Keratinocyte (primary cell): Measurements from ENCODE around the gene MAPK14. TPM values are rescaled to one million over a fixed set of nuclear protein-coding genes. Genes with fewer than 3 reads are reported as not detected.

Experiments
- DNase-seq: peaks from one replicate; pipeline ENCODE4 v3.0.0-alpha.2; 2011; ENCODE audit warnings: low read depth, missing footprints, low spot score
- FAIRE-seq: peaks from 2 replicates; lab custom pipeline; 2011; peaks lifted over from hg19 to GRCh38; lab: Jason Lieb, UNC
- H2AFZ ChIP-seq: 2 replicates; pipeline ENCODE4 v1.6.0; 2012; ENCODE audit warnings: low read length, control low read depth, inconsistent platforms; ENCODE audit not compliant: control insufficient read depth
- H3K27ac ChIP-seq: 2 replicates; pipeline ENCODE4 v1.5.1; 2011; ENCODE audit warnings: low read length; ENCODE audit not compliant: control insufficient read depth, insufficient read depth
- H3K27me3 ChIP-seq: 3 replicates; pipeline ENCODE4 v1.6.0; 2011; ENCODE audit warnings: low read length; ENCODE audit not compliant: control insufficient read depth, insufficient read depth; ENCODE audit errors: extremely low read depth
- H3K36me3 ChIP-seq, 2 experiments: 2 replicates in 1 of 2; 3 replicates in 1 of 2; pipeline ENCODE4 v1.5.1; 2011; ENCODE audit warnings: low read length in 2 of 2, mild to moderate bottlenecking in 1 of 2; ENCODE audit not compliant: control insufficient read depth in 2 of 2, insufficient read depth in 2 of 2; ENCODE audit errors: extremely low read depth in 1 of 2
- H3K4me1 ChIP-seq: 3 replicates; pipeline ENCODE4 v1.5.1; 2011; ENCODE audit warnings: low read length; ENCODE audit not compliant: control insufficient read depth, insufficient read depth; ENCODE audit errors: extremely low read depth
- H3K4me2 ChIP-seq: 3 replicates; pipeline ENCODE4 v1.6.0; 2011; ENCODE audit warnings: low read depth, low read length; ENCODE audit not compliant: control insufficient read depth, insufficient read depth; ENCODE audit errors: extremely low read depth
- H3K4me3 ChIP-seq, 3 experiments: fragments of 200-600 bp in 1 of 3; sonication (generic) in 1 of 3; 2 replicates in 2 of 3; 3 replicates in 1 of 3; pipeline ENCODE4 v1.5.1; 2011 to 2016; ENCODE audit warnings: low read length in 3 of 3, mild to moderate bottlenecking in 3 of 3, control low read depth in 2 of 3, inconsistent platforms in 1 of 3, low read depth in 1 of 3, mixed read lengths in 1 of 3, mixed run types in 1 of 3, moderate library complexity in 1 of 3; ENCODE audit not compliant: control insufficient read depth in 2 of 3, insufficient read depth in 2 of 3; ENCODE audit errors: extremely low read depth in 1 of 3
- H3K79me2 ChIP-seq: 2 replicates; pipeline ENCODE4 v1.6.0; 2012; ENCODE audit warnings: low read length; ENCODE audit not compliant: control insufficient read depth, insufficient read depth
- H3K9ac ChIP-seq: 3 replicates; pipeline ENCODE4 v1.6.0; 2011; ENCODE audit warnings: low read length; ENCODE audit not compliant: control insufficient read depth, insufficient read depth; ENCODE audit errors: extremely low read depth
- H3K9me1 ChIP-seq: 3 replicates; pipeline ENCODE4 v1.6.0; 2011; ENCODE audit warnings: low read length; ENCODE audit not compliant: control insufficient read depth, insufficient read depth; ENCODE audit errors: extremely low read depth
- H3K9me3 ChIP-seq: 2 replicates; pipeline ENCODE4 v1.5.1; 2012; ENCODE audit warnings: low read depth, low read length; ENCODE audit not compliant: control insufficient read depth
- H4K20me1 ChIP-seq: 3 replicates; pipeline ENCODE4 v1.6.0; 2011; ENCODE audit warnings: low read length; ENCODE audit not compliant: control insufficient read depth, insufficient read depth; ENCODE audit errors: extremely low read depth
- EZH2 ChIP-seq: IDR thresholded peaks from one replicate; pipeline ENCODE4 v1.6.1; 2012; ENCODE audit warnings: inconsistent platforms, mild to moderate bottlenecking, low read length, moderate library complexity
- dilution Hi-C: fragments of 300-500 bp; cut with MboI; formaldehyde crosslinking; loops from one replicate; pipeline ENCODE4 v1.7.0; 2020; ENCODE audit warnings: low sequenced_read_pairs; ENCODE audit not compliant: extremely low pct_ligation_motif_present
- polyA plus RNA-seq, 5 experiments: library from polyadenylated mRNA; depleted of rRNA in 3 of 5; stranded (reverse) in 3 of 5; stranded (forward) in 1 of 5; unstranded in 1 of 5; fragments of >200 nt; gene quantifications; 1 replicate in 1 of 5; 2 replicates in 3 of 5; 3 replicates in 1 of 5; pipeline versions ENCODE4 v1.2.1 to v1.2.3, GENCODE V29; 2011 to 2012; ENCODE audit warnings: missing spikeins in 2 of 5, low read depth in 1 of 5, low replicate concordance in 1 of 5
- TF ChIP-seq, protein P1 (sequence below), 3 experiments: IDR thresholded peaks in 1 of 3; conservative IDR thresholded peaks in 1 of 3; optimal IDR thresholded peaks in 1 of 3; 2 replicates in 2 of 3; 3 replicates in 1 of 3; pipeline versions ENCODE3 to v1.5.1; 2011; ENCODE audit warnings: low read length in 3 of 3, mild to moderate bottlenecking in 3 of 3, moderate library complexity in 2 of 3, control low read depth in 1 of 3, inconsistent platforms in 1 of 3; ENCODE audit not compliant: insufficient read depth in 2 of 3; ENCODE audit errors: extremely low read depth in 1 of 3

The MAPK14 gene
- polyA plus RNA-seq, 1 donor (not counting 4 experiments of a cell fraction or from before 2014, with no cell fraction given), result 52.4 TPM

DNA sequence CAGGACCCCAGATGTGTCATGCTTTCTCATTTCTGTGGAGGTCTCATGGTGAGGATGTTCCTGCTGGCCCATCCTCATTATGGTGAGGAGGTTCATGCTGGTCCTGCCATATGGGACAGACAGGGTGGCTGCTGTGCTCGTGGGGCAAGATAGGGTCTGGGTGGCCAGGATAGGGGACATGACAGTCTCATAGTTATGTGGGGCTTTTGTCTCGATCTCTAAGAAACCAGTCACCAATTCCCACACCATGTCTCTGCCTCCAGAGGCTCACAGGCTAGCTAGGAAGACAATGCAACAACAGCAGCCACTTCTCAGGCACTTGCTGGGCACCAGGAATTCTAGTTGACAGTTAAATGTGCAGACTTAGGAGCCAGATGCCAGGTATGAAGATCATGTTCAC, 98.5 kb downstream of the MAPK14 start:
- Histone ChIP-seq H3K27me3 (no peaks in the 10 kb centered on the region), H3K79me2 (peaks cover 2% of the 10 kb centered on the region), H3K9me3 (no peaks in the 10 kb centered on the region), H3K9ac (no peak overlapping the region), H3K4me2 (no peak overlapping the region), H4K20me1 (no peaks in the 10 kb centered on the region), H3K9me1 (no peaks in the 10 kb centered on the region), H2AFZ (no peak overlapping the region), H3K4me1 (peaks cover 17% of the 10 kb centered on the region), H3K4me3 (no peak overlapping the region), H3K36me3 (no peaks in the 10 kb centered on the region), H3K27ac (no peak overlapping the region)
- FAIRE-seq, result no peak
- dilution Hi-C loops, result no loop called here
- no peak for DNase-seq
- TF ChIP-seq EZH2, result no peak
- TF ChIP-seq, protein P1, sequence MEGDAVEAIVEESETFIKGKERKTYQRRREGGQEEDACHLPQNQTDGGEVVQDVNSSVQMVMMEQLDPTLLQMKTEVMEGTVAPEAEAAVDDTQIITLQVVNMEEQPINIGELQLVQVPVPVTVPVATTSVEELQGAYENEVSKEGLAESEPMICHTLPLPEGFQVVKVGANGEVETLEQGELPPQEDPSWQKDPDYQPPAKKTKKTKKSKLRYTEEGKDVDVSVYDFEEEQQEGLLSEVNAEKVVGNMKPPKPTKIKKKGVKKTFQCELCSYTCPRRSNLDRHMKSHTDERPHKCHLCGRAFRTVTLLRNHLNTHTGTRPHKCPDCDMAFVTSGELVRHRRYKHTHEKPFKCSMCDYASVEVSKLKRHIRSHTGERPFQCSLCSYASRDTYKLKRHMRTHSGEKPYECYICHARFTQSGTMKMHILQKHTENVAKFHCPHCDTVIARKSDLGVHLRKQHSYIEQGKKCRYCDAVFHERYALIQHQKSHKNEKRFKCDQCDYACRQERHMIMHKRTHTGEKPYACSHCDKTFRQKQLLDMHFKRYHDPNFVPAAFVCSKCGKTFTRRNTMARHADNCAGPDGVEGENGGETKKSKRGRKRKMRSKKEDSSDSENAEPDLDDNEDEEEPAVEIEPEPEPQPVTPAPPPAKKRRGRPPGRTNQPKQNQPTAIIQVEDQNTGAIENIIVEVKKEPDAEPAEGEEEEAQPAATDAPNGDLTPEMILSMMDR (optimal IDR thresholded peaks at IDR 0.05 in 1 of 3, IDR thresholded peaks at IDR 0.05 in 1 of 3, conservative IDR thresholded peaks at IDR 0.05 in 1 of 3; ENCODE audit: extremely low read depth in 1 of 3, insufficient read depth in 2 of 3, low read length in 3 of 3), result no peak

GRCh38 chr6:36126553-36127458, 99.2 kb downstream of the MAPK14 start:
- Histone ChIP-seq H3K4me1 (peaks cover 20% of the 10 kb centered on the region), H3K9ac (no peak overlapping the region), H3K4me2 (no peak overlapping the region), H3K79me2 (peaks cover 2% of the 10 kb centered on the region), H3K36me3 (no peaks in the 10 kb centered on the region), H3K4me3 (no peak overlapping the region), H4K20me1 (no peaks in the 10 kb centered on the region), H3K9me3 (no peaks in the 10 kb centered on the region), H3K27ac (no peak overlapping the region), H3K27me3 (no peaks in the 10 kb centered on the region), H2AFZ (no peak overlapping the region), H3K9me1 (no peaks in the 10 kb centered on the region)
- dilution Hi-C loops, result no loop called here
- no peak for TF ChIP-seq EZH2
- TF ChIP-seq, protein P1 (optimal IDR thresholded peaks at IDR 0.05 in 1 of 3, IDR thresholded peaks at IDR 0.05 in 1 of 3, conservative IDR thresholded peaks at IDR 0.05 in 1 of 3; ENCODE audit: extremely low read depth in 1 of 3, insufficient read depth in 2 of 3, low read length in 3 of 3), result no peak
- no peak for FAIRE-seq
- DNase-seq, result no peak
